Stimulated activated CD8-positive, alpha-beta memory T cell treated with anti-CD3 and anti-CD28 coated beads, Interleukin-2, amount 100 ng/mL, for 48 hours (primary cell): ENCODE results near the gene BCL11B.

Source experiments
- DNase-seq, 2 donors: peaks; one replicate each; pipeline ENCODE4 v3.0.0-alpha.2; 2020; ENCODE audit warnings: low read depth in 2 of 2

The BCL11B gene

GRCh38 chr14:99287269-99287942, 15.4 kb upstream of the BCL11B start:
- DNase-seq = no peak

GRCh38 chr14:99286761-99287160, 14.8 kb upstream of the BCL11B start:
- no peak for DNase-seq

GRCh38 chr14:99284254-99285004, 12.4 kb upstream of the BCL11B start:
- no peak for DNase-seq

- DNase-seq = no peak
Observed at GRCh38 chr14:99282261-99283050, 10.5 kb upstream of the BCL11B start.

GRCh38 chr14:99281396-99281795, 9.4 kb upstream of the BCL11B start:
- DNase-seq = no peak

- DNase-seq = no peak
Observed at GRCh38 chr14:99280852-99281251, 8.9 kb upstream of the BCL11B start.

GRCh38 chr14:99280066-99280731, 8.2 kb upstream of the BCL11B start:
- DNase-seq = no peak

- no peak for DNase-seq
Observed at GRCh38 chr14:99278836-99279235, 6.8 kb upstream of the BCL11B start.

GRCh38 chr14:99277530-99277929, 5.5 kb upstream of the BCL11B start:
- DNase-seq = no peak

- no peak for DNase-seq
Observed at GRCh38 chr14:99276482-99276881, 4.5 kb upstream of the BCL11B start.

GRCh38 chr14:99275222-99275584, 3.2 kb upstream of the BCL11B start:
- DNase-seq = no peak

- DNase-seq = no peak
Observed at GRCh38 chr14:99274346-99275221, 2.6 kb upstream of the BCL11B start.

GRCh38 chr14:99273766-99274345, 1.9 kb upstream of the BCL11B start:
- peak in 1 of 2 donors; percentile 61 for DNase-seq

- peak; percentile 62 to 64 for DNase-seq
Observed at GRCh38 chr14:99272899-99273765, 1.1 kb upstream of the BCL11B start.

GRCh38 chr14:99272632-99272898, 568 bp upstream of the BCL11B start:
- DNase-seq = no peak

- no peak for DNase-seq
Observed at GRCh38 chr14:99271221-99271941, 616 bp downstream of the BCL11B start.

- DNase-seq = no peak
Observed at GRCh38 chr14:99270458-99271220, 1.4 kb downstream of the BCL11B start.
